Measurements from ENCODE around the gene ELMO1. TPM values are rescaled to one million over a fixed set of nuclear protein-coding genes. Genes with fewer than 3 reads are reported as not detected.

ELMO1 gene
- total and polyA plus RNA-seq, 10 of the 15 experiments (the other 5 are each of a cell fraction or from before 2014, with no cell fraction given), result 22.6 to 85.9 (median 56.6) TPM

GRCh38 chr7:37392673-37393017, 56.0 kb downstream of the ELMO1 start:
- H3K9me3 ChIP-seq (replicated peaks; ENCODE audit: control insufficient read depth, insufficient read depth, low read length), result no peaks in the 10 kb centered on the region
- no peak overlapping the region; the same call in 1 of the 2 replicates for H2AFZ ChIP-seq (ENCODE audit: control insufficient read depth, low read depth, low read length)
- ATAC-seq (no peak), FAIRE-seq (no peak), DNase-seq (ENCODE audit: low read depth, low spot score) (no peak)
- POLR2A ChIA-PET, result no interaction called here
- no peak overlapping the region for H3K4me3 ChIP-seq
- SMC1A ChIA-PET (ENCODE audit: uncharacterized antibody, unreplicated experiment), result interaction anchor here (1.8 kb wide), 1 partner anchor 38 kb away, joined by 4 read pairs; no protein-coding TSS in a partner anchor
- H3K4me1 ChIP-seq (ENCODE audit: control insufficient read depth, insufficient read depth, low read length), result no peaks in the 10 kb centered on the region
- no peak overlapping the region for H3K27ac ChIP-seq (ENCODE audit: control insufficient read depth, insufficient read depth)
- no peaks in the 10 kb centered on the region for H3K36me3 ChIP-seq (ENCODE audit: control insufficient read depth in 2 of 2, insufficient read depth in 2 of 2, low read length in 1 of 2)
- WGBS (ENCODE audit: insufficient coverage, insufficient replicate concordance, low lambda C conversion rate, missing lambda C conversion rate), result 44% methylated on average over 1 of the region's 1 CpG
- in situ Hi-C loops (cut with MboI) (no loop called here), intact Hi-C loops (cut with micrococcal nuclease; ENCODE audit: unreplicated experiment) (no loop called here)
- no peak for TF ChIP-seq SP1 (IDR thresholded peaks at IDR 0.05; ENCODE audit: low read depth, low read length)
- no peak for TF ChIP-seq ESRRA (IDR thresholded peaks at IDR 0.05; ENCODE audit: low read length)
- no peak for TF ChIP-seq RELB (IDR thresholded peaks at IDR 0.05; ENCODE audit: low read depth)
- no peak for TF ChIP-seq KAT2A (conservative IDR thresholded peaks at IDR 0.05; ENCODE audit: control insufficient read depth, low read depth, low read length)
- TF ChIP-seq BCL11A (IDR thresholded peaks at IDR 0.05; ENCODE audit: low read depth, low read length), result no peak
- TF ChIP-seq PRDM15 (CRISPR knock-in tag; IDR thresholded peaks at IDR 0.05), result no peak
- TF ChIP-seq PAX5 (IDR thresholded peaks at IDR 0.05; ENCODE audit: borderline replicate concordance, low read depth, low read length), result no peak
- no peak for TF ChIP-seq NR2C2 (IDR thresholded peaks at IDR 0.05; ENCODE audit: borderline replicate concordance, control insufficient read depth, insufficient read length, low read depth)
- no peak for TF ChIP-seq MYB (IDR thresholded peaks at IDR 0.05; ENCODE audit: borderline replicate concordance, low read depth, low read length)
- TF ChIP-seq FOXK2 (IDR thresholded peaks at IDR 0.05), result no peak
- TF ChIP-seq ZBED1 (IDR thresholded peaks at IDR 0.05; ENCODE audit: borderline replicate concordance), result no peak
- no peak for TF ChIP-seq RUNX3 (IDR thresholded peaks at IDR 0.05; ENCODE audit: low read length)
- no peak for TF ChIP-seq IKZF1 (conservative IDR thresholded peaks at IDR 0.05)
- TF ChIP-seq EED (IDR thresholded peaks at IDR 0.05; ENCODE audit: low read depth), result no peak
- TF ChIP-seq ZNF24 (IDR thresholded peaks at IDR 0.05), result no peak
- TF ChIP-seq CHD4 (IDR thresholded peaks at IDR 0.05), result no peak
- TF ChIP-seq MTA3 (IDR thresholded peaks at IDR 0.05; ENCODE audit: borderline replicate concordance, low read length), result no peak
- TF ChIP-seq TARDBP (IDR thresholded peaks at IDR 0.05; ENCODE audit: borderline replicate concordance), result no peak
- no peak for TF ChIP-seq RAD51 (IDR thresholded peaks at IDR 0.05)
- no peak for TF ChIP-seq PML (IDR thresholded peaks at IDR 0.05; ENCODE audit: low read length)
- no peak overlapping the region for H3K4me2 ChIP-seq (ENCODE audit: control insufficient read depth, insufficient read depth)
- no TSS peak for BruUV-seq (replicated peaks)
- no peaks in the 10 kb centered on the region for H4K20me1 ChIP-seq (ENCODE audit: control insufficient read depth, insufficient read depth)
- no peak overlapping the region for H3K9ac ChIP-seq (ENCODE audit: control insufficient read depth, insufficient read depth, low read length)
- RAD21 ChIA-PET (ENCODE audit: unreplicated experiment), result interaction anchor here (1.5 kb wide), 1 partner anchor 39 kb away, joined by 3 read pairs; no protein-coding TSS in a partner anchor
- CTCF ChIA-PET, result interaction anchor here (1.0 kb wide), 1 partner anchor 103 kb away, joined by 4 read pairs; no protein-coding TSS in a partner anchor
- H3K27me3 ChIP-seq (replicated peaks in 1 of 2; ENCODE audit: control insufficient read depth in 2 of 2, insufficient read depth in 2 of 2, low read length in 1 of 2), result no peaks in the 10 kb centered on the region
- H3K79me2 ChIP-seq (ENCODE audit: control insufficient read depth, insufficient read depth, low read length), result no peaks in the 10 kb centered on the region

Measured in GM12878 (cell line).